Astrocyte (in vitro differentiated cells and primary cell): Measurements from ENCODE around the gene ARHGEF26.

ENCODE experiments used
- EZH2 ChIP-seq: IDR thresholded peaks from 2 replicates; pipeline ENCODE4 v1.6.1; 2012; ENCODE audit warnings: mild to moderate bottlenecking, low read length, inconsistent platforms; ENCODE audit not compliant: insufficient read depth
- TF ChIP-seq, protein P1 (sequence below): IDR thresholded peaks from 2 replicates; pipeline ENCODE4 v1.5.1; 2011; ENCODE audit warnings: low read depth, mild to moderate bottlenecking, inconsistent platforms, low read length, moderate library complexity; ENCODE audit not compliant: insufficient read depth

DNA sequence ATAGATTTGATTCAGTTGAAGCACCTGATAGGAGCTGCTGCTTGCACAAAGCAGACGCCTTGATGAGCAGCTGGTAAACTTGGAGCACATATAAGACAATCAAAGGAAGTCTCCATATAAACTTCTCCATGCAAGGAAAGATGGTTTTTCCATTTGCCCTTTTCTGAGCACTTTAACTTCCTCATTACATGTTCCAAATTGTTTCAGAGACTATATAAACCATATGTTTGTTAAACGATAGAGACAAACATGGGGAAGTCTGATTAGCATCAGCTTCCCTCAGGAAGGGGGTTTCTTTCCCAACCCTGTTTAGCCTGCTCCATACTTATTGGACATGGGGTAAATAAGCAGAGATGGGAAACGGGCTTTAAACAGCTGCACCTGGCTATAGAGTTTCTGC lies 115.1 kb downstream of the ARHGEF26 start:
- TF ChIP-seq, protein P1, sequence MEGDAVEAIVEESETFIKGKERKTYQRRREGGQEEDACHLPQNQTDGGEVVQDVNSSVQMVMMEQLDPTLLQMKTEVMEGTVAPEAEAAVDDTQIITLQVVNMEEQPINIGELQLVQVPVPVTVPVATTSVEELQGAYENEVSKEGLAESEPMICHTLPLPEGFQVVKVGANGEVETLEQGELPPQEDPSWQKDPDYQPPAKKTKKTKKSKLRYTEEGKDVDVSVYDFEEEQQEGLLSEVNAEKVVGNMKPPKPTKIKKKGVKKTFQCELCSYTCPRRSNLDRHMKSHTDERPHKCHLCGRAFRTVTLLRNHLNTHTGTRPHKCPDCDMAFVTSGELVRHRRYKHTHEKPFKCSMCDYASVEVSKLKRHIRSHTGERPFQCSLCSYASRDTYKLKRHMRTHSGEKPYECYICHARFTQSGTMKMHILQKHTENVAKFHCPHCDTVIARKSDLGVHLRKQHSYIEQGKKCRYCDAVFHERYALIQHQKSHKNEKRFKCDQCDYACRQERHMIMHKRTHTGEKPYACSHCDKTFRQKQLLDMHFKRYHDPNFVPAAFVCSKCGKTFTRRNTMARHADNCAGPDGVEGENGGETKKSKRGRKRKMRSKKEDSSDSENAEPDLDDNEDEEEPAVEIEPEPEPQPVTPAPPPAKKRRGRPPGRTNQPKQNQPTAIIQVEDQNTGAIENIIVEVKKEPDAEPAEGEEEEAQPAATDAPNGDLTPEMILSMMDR: no peak
- no peak for TF ChIP-seq EZH2
